Measurements from ENCODE around the gene UBA3. TPM values are rescaled to one million over a fixed set of nuclear protein-coding genes. Genes with fewer than 3 reads are reported as not detected.
A peak's percentile ranks its signal among the peaks of the same experiment; 100 is the strongest.

UBA3 gene
- total RNA-seq, 3 donors from 2014 or later, result 46.5 to 59.3 (median 51.8) TPM

DNA sequence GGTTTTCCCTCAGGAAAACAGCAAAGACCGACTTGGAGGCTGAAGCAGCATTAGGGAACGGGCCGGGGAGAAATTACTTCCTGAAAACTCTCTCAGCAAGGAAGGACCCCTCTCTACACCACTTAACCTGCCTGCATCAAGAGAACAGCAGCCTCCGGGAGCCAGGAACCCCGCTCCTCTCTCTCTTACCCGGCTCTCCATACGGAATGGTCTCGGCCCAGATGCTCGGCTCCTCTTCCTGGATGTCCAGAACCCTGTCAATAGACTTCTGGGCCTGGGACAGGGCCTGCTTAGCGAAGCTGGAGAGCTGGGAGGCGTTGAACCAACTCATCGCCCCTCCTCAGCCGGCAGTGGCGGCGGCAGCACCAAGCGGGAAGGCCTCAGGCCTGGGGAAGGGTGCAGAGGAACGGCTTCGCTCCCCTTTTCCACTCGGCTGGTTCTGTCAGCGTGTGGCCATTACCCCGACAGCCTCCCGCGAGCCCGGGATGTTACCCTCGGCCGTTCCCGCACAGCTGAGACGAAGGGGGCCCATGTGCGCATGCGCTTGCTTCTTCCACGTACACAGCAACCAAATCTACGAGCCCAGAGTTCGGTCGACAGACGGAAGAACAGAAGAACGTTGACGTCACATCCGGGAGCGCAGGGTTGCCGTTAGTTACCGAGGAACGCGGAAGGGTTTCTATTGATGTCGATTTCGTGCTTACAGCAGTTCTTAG lies 28.3 kb downstream of the UBA3 start, which contains the start of gene TMF1:
Gene TMF1, minus strand, starts transcription at position 578 of the 716 bp plus-strand sequence. Its CDS starts 247 bp downstream, at position 331.
- Histone ChIP-seq H3K4me1 (ENCODE audit: low read depth) (peaks cover 23% of the 10 kb centered on the region), H3K9me3 (no peaks in the 10 kb centered on the region), H3K36me3 (ENCODE audit: low read depth) (no peaks in the 10 kb centered on the region), H3K4me3 (peak within 1 kb of the TSS; percentile 75)
- peak; percentile 96 for ATAC-seq
- peak; percentile 96 to 99 (median 98) for DNase-seq
- TF ChIP-seq, protein P1, sequence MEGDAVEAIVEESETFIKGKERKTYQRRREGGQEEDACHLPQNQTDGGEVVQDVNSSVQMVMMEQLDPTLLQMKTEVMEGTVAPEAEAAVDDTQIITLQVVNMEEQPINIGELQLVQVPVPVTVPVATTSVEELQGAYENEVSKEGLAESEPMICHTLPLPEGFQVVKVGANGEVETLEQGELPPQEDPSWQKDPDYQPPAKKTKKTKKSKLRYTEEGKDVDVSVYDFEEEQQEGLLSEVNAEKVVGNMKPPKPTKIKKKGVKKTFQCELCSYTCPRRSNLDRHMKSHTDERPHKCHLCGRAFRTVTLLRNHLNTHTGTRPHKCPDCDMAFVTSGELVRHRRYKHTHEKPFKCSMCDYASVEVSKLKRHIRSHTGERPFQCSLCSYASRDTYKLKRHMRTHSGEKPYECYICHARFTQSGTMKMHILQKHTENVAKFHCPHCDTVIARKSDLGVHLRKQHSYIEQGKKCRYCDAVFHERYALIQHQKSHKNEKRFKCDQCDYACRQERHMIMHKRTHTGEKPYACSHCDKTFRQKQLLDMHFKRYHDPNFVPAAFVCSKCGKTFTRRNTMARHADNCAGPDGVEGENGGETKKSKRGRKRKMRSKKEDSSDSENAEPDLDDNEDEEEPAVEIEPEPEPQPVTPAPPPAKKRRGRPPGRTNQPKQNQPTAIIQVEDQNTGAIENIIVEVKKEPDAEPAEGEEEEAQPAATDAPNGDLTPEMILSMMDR (IDR thresholded peaks at IDR 0.05), result no peak
- intact Hi-C loops (cut with DNase I, micrococcal nuclease), result no loop called here

DNA sequence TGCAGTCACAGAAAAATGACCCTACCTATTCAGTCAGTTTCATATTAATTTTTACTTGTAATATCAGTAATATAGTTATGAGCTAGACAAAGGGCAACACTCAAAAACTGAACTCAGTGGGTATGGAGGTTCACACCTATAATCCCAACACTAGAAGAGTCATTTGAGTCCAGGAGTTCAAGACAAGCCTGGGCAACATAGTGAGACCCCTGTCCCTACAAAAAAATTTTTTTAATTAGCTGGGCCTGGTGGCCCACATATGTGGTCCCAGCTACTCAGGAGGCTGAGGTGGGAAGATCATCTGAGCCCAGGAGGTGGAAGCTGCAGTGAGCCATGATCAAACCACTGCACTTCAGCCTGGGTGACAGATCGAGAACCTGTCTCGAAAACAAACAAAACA lies 31.2 kb downstream of the UBA3 start:
- ATAC-seq (no peak), DNase-seq (no peak)
- H3K9me3 ChIP-seq, result no peaks in the 10 kb centered on the region
- intact Hi-C loops (cut with DNase I, micrococcal nuclease), result no loop called here
- H3K4me1 ChIP-seq (ENCODE audit: low read depth), result peaks cover 23% of the 10 kb centered on the region
- TF ChIP-seq, protein P1 (IDR thresholded peaks at IDR 0.05), result no peak
- H3K36me3 ChIP-seq (ENCODE audit: low read depth), result no peaks in the 10 kb centered on the region
- H3K4me3 ChIP-seq, result no peak overlapping the region

DNA sequence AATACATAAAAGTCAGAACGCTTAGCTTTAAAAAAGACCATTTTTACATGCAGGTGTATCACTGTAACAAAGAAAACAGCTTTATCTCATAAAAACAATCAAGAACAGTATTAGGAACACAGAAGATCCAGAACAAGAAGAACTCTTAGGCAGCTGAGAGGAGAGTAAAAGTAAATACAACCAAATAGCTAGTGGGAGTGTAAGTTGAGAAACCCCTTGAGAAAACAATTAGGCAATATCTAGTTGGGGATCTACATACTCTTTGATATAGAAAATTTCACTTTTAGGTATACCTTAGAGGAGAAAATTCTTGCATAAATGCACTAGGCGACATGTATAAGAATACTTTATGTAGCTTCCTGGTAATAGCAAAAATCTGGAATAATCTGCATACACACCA lies 35.6 kb downstream of the UBA3 start:
- Histone ChIP-seq H3K9me3 (no peaks in the 10 kb centered on the region), H3K4me3 (no peak overlapping the region), H3K4me1 (ENCODE audit: low read depth) (peaks cover 5% of the 10 kb centered on the region), H3K36me3 (ENCODE audit: low read depth) (no peaks in the 10 kb centered on the region)
- TF ChIP-seq, protein P1 (IDR thresholded peaks at IDR 0.05), result no peak
- ATAC-seq, result no peak
- intact Hi-C loops (cut with DNase I, micrococcal nuclease), result no loop called here
- DNase-seq, result no peak

DNA sequence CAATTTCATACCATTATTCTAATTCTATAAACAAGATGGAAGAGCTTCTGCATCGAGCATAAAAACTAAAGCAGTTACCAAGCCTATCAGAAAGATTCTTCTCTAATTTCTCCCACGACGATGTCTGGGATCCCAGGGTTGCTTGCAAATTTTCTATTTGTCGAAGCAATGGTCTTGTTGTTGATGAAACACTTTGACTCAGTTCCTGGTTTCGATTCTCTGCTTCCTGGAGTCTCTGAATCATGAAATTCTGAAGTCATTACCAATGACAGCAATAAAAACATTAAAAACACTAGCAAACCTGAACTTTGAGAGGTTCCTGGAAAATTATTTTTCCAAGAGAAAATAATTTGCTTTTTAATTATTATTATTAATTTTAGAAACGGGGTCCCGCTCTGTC lies 46.7 kb downstream of the UBA3 start:
- Histone ChIP-seq H3K4me1 (ENCODE audit: low read depth) (no peaks in the 10 kb centered on the region), H3K36me3 (ENCODE audit: low read depth) (peaks cover 14% of the 10 kb centered on the region), H3K9me3 (no peaks in the 10 kb centered on the region), H3K4me3 (no peak overlapping the region)
- no peak for ATAC-seq
- intact Hi-C loops (cut with DNase I, micrococcal nuclease), result no loop called here
- no peak for DNase-seq
- TF ChIP-seq, protein P1 (IDR thresholded peaks at IDR 0.05), result no peak

DNA sequence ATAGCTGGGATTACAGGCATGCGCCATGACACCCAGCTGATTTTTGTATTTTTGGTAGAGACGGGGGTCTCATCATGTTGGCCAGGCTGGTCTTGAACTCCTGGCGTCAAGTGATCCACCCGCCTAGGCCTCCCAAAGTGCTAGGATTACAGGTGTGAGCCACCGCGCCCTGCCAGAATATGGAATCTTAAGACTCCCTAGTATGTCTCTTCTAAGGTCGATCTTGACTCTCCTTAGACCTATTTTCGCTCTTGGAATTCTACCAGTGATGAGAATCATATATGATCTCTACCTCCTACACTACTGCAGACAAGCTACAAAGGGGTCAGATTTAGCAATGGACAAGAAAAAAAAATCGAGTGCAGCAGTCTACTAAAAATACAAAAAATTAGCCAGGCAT lies 47.4 kb downstream of the UBA3 start:
- no peaks in the 10 kb centered on the region for H3K4me1 ChIP-seq (ENCODE audit: low read depth)
- intact Hi-C loops (cut with DNase I, micrococcal nuclease), result no loop called here
- no peaks in the 10 kb centered on the region for H3K9me3 ChIP-seq
- peaks cover 6% of the 10 kb centered on the region for H3K36me3 ChIP-seq (ENCODE audit: low read depth)
- TF ChIP-seq, protein P1 (IDR thresholded peaks at IDR 0.05), result no peak
- no peak overlapping the region for H3K4me3 ChIP-seq
- DNase-seq, result no peak
- ATAC-seq, result no peak

Measured in mucosa of descending colon (tissue), 3 donors.